ENCODE results near the gene DSC3.
"Not testable (repeated sequence)": the region's sequence is repeated elsewhere in the genome, so short reads cannot be mapped to it uniquely, and the experiment has no call there.

The DSC3 gene

DNA sequence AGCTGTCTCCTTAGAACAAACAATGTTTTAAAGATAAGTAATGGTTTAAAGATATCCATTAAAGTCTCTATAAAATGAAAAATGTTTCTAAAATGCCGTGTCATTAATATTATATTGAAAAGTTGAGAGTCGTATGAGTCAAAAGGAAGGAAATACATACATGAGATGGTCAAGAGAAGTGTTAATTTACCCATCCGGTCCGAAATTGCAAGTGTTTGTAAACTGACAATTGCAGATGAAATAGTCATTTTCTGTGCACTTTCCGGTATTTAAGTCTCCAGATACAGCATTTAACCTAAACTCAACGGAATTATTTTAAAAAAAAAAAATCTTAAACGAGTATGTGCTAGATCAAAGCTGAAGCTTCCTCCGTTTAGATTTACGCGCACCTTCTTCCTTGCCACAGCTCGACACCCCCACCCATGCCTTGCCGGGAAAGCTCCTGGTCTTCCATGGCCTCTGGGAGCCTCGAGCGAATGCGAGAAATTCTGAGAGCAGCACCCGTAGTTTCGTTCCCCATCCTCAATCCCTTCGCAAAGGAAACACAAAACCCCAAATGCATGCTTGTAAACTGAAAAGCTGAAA, 1.8 kb downstream of the DSC3 start:
- no peak for ATAC-seq

- no peak for ATAC-seq
These were observed 3.1 kb downstream of the DSC3 start for GRCh38 chr18:31039426-31039825.

- ATAC-seq = not testable (repeated sequence)
These were observed 4.9 kb downstream of the DSC3 start for GRCh38 chr18:31037686-31038085.

DNA sequence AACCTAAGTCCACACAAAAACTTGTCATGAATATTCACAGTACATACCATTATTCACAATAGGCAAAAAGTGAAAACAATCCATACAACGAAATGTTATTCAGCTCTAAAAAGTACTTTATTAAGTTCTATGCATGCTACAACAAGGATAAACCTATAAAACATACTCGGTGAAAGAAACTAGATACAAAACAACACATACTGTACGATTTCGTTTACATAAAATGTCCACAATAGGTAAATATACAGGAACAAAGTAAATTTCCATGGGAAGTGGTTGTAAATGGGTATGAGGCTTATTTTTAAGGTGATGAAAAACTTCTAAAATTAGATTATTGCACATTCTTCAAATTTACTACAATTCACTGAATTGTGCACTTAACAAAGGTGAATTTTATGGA, 8.0 kb downstream of the DSC3 start:
- no peak for ATAC-seq

DNA sequence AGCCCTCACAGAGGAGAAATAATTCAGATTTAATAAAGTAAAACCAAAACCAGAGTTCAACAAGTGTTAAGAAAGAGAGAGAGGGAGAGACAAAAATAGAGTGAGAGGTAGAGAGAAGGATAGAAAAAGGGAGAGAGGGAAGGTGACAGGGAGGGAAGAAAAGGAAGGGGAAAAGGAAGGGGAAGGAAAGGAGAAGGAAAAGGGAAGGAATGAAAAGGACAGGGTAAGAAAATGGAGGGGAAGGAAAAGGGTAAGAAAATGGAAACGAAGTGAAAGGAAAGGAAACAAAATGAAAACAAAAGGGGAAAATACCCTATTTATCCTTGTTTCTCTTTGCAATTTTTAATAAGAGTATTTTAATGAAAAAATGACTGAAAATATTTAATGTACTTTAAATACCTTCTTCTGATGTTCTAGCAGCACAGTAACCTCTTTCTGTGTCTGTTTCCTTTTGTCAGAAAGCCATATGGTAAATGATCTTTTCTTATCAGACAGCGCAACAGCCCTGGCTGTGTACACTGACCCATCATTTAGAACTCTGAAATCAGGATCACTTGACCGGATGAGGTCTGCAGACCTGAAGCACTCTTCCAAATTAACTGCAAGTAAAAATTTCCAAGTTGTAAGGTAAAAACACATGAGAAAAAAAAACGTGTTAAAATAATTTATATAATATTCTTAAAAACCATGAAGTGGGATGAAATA, 11.8 kb downstream of the DSC3 start:
- ATAC-seq = no peak

- no peak for ATAC-seq
These were observed 26.7 kb downstream of the DSC3 start for GRCh38 chr18:31015715-31016434.

DNA sequence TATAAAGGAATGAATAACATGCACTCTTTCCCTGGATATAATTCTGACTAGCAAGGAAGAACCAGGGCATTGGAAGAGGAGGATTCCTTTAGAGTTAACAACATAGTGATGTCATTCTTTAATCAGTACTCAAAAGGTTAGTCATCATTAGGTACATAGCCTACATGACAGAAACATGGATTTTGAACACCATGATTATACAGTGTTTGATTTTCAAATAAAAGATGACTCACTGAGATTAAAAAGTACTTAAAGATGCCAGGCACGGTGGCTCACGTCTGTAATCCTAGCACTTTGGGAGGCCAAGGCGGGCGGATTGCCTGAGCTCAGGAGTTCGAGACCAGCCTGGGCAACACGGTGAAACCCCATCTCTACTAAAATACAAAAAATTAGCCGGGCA, 31.1 kb downstream of the DSC3 start:
- not testable (repeated sequence) for ATAC-seq

DNA sequence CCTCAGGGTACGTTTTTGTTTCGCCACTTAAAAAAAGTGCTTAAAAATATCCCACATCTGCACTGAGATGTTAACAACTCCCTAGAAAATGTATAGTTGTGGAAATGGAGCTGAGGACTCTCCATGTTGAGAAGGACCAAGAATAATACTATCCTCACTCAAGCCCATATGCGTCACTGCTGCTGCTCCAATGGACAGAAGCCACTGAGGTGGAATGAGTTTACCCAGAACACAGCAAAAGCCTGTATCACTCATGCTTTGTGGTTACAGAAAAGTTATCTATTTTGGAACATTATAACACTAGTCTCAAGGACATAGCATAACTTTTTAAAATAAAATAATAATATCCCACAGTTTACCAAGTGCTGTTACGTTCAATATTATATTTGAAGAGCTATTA, 31.9 kb downstream of the DSC3 start:
- no peak for ATAC-seq

DNA sequence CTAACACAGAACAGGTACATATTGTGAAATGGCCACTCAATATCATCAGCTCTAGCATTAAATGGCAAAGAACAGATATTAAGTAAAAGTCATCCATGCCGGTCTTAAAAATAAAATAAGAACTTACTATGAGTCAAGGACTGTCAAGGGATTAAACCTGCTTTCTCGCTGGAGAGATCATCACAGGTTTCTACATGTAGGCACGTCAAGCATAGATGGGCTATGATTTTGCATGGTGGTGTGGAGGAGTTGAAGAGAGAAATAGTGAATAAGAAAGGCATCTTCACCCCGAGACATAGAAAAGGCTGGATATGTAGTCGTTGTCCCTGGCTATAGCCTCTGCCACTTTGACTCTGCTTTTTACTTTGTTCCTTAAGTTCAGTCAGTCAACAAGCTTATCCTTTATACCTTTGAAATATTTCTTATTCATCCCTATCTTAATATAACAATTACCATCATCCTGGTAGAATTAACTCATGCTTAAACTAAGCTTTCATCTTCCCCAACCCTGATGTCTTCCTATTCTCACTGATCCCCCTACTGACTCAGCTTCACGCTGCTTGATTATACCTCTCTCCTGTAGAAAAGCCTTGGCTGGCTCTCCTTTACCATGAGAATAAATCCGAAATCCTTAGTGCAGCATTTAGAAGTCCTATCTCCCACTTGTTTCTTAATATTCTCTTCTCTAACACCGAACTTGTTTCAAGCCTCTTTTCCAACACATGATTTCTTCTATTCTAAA, 42.5 kb downstream of the DSC3 start:
- no peak for ATAC-seq

GRCh38 chr18:30999186-30999585, 43.4 kb downstream of the DSC3 start:
- no peak for ATAC-seq

- no peak for ATAC-seq
These were observed 45.3 kb downstream of the DSC3 start for GRCh38 chr18:30997223-30997622.

DNA sequence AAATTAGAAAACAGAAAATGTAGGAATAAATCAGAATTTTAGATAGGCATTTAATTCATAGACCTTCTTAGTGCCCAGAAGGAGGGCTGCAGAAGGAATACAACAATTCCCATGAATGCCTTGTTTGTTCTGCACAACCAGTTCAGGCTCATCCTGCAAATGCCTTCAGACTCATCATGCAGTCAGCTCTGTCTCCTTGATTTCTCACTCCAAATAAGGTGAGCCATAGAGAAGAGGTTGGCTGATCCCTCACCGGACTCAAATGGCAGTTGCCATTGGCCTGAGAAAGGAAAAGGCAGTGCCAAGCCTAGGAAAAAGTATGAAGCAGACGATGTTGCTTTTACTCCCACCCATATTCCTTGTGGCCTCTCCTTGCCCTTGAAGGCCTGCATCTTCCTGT, 50.3 kb downstream of the DSC3 start:
- no peak for ATAC-seq

DNA sequence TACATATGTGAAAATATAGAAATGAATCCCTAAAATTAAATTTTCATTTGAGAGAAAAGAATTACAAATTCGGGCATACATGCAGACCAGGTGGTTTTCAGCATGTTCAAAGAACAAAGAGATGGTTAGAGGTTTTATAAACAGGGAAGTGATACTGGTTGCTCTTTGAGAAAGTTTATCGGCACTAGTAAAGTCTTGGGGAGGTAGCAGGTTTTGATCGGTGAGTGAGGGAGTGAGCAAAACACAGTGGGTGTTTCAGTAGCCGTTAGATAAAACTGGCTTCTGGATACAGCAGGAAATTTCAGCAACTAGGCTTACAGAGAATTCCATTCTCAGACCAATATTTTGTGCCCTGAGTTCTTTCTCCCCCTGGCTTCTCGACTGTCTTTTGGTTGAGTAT, 51.1 kb downstream of the DSC3 start:
- ATAC-seq = no peak

GRCh38 chr18:30989141-30989540, 53.4 kb downstream of the DSC3 start:
- ATAC-seq = no peak

DNA sequence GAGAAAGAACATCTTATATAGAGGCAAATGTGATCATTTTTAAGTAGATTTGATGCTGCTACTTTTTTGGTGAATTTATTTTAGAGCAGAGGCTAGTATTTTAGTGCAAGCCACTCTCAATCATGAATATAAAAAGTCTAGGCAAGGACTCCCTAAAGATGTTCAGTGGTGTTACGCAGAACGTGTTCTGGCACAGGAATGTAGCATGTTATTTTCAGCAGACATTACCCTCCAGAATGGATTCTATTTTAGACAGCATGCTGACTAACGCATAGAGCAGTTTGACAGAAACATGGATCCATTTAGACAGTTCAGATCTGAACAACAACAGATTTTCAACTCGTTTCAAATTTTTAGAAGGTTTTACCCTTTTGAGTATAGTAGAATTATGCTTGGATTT, 54.1 kb downstream of the DSC3 start:
- no peak for ATAC-seq

GRCh38 chr18:30987467-30988241, 54.9 kb downstream of the DSC3 start:
- no peak for ATAC-seq

GRCh38 chr18:30985753-30986152, 56.8 kb downstream of the DSC3 start:
- ATAC-seq = no peak

GRCh38 chr18:30982285-30982992, 60.1 kb downstream of the DSC3 start:
- no peak for ATAC-seq

GRCh38 chr18:30978091-30978490, 64.5 kb downstream of the DSC3 start:
- ATAC-seq = not testable (repeated sequence)

DNA sequence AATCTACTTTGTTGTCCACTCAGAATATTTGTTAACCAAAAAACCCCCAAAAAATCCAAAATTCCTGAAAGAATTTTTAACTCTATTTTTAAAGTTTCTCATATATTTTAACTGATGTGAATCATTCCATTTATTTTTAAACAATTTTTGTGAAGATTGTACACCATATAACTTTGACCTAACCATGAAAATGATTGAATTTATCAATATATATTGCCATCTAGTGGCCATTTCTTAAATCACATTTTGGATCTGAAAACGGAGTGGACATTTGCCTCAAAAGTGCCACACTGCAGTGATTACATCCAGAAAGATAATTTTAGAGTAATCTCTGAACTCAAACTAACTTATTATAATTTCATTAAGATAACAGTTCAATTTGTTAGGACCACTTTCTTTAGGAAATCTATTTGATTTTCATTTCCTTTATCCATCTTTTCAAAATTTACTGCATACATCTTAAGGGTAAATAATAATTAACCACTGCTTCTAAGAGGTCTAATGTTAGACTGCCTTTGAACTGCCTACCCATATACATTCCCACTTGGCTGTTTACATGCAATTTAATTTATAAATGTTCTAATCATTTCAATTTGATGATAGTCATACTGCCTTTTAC, 71.1 kb downstream of the DSC3 start:
- ATAC-seq = no peak

DNA sequence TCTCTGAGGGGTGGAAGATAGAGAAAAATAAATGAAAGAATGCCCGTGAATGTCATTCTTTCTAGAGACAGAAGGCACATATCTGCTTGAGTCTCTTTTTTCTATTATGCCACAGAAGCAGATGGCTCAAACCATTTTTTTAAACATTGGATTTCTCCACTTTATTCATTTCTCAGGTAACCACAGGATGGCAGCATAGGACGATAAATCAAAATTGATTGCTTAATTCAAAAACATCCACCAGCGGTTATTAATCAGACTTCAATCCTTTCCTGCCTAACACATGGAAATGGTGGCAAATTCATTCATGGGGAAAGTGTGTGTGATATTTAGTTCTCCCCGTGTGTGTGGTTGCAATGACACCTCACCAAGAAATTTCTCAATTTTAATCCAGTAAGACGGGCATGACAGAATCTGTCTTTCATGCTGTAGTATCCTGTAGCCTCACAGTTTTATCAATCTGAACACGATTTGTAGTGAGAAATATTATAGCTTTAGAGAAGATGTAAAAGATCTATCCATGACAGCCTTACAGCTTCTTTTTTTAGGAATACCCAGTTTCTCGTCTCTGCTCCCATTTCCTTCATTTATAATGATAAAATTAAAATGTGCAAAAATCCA, 72.2 kb downstream of the DSC3 start:
- ATAC-seq = no peak
